ENCODE data around the gene KRTAP2-1.
"Not testable (repeated sequence)": the region's sequence is repeated elsewhere in the genome, so short reads cannot be mapped to it uniquely, and the experiment has no call there.

The KRTAP2-1 gene

DNA sequence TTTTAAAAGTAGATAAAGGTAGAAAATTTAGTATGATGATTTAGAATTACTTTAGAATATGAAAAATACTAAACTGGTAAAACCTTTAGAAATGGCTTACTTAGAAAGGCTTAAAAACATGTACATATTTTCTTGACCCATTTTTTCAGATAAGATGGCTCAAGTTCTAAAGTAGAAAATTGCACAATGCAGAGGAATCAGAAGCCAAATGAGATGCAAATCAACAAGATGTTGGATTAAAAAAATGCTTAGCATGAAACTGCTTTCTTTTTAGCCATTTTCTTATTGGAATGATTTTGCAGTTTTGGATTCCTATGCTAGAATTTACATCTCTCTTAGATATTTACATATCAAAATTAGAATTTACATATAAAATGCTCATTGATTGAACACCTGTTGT is 36.7 kb downstream of the KRTAP2-1 start:
- DNase-seq: no peak

DNA sequence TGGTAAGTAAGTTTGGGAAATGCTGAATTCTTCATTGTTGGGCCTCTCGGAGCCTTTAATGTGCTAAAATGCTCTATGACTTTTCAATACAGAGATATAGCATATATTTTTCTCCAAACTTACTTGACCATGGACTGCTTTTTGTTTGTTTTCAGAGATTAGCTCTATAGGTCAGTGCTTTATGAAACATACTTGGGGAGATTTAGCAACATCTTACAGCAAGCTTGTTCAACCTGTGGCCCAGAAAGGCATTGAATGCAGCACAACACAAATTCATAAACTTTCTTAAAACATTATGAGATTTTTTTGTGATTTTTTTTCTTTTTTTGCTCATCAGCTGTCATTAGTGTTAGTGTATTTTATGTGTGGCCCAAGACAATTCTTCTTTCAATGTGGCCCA is 37.2 kb downstream of the KRTAP2-1 start:
- DNase-seq: no peak

DNA sequence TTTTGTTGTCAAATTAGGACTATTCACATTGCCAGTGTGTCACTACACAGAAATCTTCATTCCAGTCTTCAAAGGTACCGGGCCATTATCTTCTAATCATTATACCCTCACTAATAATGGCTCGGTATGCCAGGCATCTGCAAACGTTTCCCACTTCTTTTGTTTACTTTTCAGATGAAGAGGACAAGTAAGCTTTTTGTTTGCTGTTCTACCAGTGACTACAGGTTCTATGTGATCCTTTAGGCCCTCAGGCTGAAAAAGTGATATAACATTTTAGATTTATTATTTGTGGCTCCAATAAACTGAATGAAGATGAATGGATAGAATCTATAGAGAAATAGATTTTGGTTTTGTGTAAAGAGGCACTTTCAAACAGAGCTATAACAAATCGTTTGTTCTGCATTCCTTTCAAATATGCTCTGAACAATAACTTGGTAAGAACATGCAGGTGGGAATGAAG is 37.8 kb downstream of the KRTAP2-1 start:
- DNase-seq: no peak

DNA sequence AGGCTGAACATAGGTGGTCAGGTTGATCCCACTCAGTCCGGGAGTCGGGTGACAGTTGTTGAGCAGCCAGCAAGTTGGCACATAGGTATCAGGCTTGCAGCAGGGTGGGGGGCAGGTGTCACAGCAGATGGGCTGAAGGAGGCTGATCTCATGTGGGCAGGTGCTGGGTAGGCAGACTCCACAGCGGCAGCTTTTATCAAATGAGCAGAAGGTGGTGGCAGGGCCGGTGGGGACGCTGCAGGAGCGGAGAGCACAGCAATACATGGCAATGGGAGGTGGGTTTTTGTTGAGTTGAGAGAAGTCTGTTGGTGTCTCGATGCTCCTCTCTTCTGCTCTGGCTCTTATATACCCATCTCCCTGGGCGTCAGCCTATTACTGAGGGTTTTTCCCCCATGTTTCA is 38.3 kb downstream of the KRTAP2-1 start, which contains the start of gene KRTAP3-1:
TSS of gene KRTAP3-1 (minus strand) at position 318 of the 400 bp plus-strand sequence. CDS start at position 264, 54 bp downstream.
- no peak for DNase-seq

DNA sequence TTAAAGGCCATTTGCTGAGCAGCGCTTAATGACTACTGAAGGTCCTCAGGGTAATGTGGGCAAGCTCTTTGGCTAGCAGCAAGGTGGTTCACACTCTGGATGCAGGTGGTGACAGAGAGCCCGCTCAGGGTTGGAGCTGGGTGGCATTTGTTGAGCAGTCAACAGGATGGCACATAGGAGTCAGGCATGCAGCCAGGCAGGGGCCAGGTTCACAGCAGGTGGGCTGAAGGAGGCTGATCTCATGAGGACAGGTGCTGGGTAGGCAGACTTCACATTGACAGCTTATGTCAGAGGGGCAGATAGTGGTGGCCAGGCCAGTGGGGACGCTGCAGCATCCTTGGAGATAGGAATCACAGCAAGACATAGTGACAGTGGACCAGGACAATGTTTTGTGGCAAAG is 42.7 kb downstream of the KRTAP2-1 start:
- DNase-seq: no peak

DNA sequence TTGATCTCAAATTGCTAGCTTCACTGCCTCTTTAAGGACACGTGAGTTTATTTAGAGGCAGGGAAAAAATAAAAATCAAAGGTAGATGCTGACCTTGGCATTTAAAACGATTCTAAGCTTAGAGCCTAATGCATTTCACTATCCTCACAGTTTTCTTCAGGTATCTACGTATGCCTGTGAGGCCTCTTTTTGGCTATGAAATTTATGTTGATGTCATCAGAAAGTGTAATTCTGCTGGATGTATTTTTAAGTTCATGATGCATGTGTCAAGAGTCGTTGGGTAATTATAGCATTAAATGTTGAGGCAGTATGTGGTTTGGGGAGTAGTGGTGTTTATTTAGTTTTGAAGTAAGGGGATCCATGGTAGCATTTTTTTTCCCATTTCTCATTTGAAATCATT is 43.2 kb downstream of the KRTAP2-1 start:
- DNase-seq: no peak

DNA sequence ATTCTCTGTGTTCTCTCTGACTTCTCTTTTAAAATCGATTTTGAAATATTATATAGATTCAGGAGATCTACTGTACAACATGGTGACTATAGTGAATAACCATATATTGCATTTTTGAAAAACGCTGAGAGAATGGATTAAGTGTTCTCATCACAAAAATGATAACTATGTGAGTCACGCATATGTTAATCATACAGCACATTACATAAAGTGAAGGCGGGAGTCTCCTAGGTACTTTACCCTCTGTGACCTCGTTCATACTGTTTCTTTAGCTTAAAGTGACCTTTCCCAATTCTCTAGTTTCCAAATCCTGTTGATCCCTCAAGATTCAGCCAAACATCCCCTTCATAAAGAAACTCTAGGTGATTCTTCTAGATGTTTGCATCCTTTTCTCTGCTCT is 44.3 kb downstream of the KRTAP2-1 start:
- no peak for DNase-seq

DNA sequence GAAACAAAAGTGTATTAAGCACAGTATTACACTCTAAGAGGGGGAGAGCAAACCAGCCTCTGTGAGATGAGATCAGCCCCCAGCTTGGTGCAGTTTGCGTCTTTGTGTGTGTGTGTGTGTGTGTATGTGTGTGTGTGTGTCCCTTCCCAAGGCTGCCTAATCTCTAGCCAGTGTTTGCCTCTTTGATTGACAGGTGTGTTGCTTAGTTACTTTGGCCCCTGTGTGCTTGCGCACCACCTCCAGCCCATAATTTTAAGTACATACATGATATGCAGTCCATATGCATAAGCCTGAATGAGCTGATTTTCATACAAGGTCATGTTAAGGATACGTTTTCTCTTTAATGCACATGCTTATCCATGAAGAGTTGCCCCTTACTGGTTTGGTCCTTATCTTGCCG is 45.3 kb downstream of the KRTAP2-1 start:
- DNase-seq: no peak

DNA sequence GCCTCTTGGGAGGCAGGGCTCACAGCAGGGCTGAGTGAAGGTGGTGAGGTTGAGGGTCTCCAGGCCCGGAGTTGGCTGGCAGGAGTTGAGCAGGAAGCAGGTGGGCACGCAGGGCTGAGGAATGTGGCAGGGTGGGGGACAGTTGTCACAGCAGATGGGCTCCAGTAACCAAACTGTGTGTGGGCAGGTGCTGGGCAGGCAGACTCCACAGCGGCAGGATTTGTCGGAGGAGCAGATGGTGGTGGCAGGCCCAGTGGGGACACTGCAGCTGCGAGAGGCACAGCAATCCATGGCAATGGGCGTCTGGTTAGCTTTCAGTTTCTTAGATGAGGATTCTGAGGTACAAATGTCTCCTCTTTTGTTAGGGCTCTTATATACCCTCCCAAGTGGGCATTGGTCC is 47.6 kb downstream of the KRTAP2-1 start, which contains the start of gene KRTAP3-2:
TSS of gene KRTAP3-2 (minus strand) at position 344 of the 400 bp plus-strand sequence. CDS start at position 291, 53 bp downstream.
- not testable (repeated sequence) for DNase-seq

DNA sequence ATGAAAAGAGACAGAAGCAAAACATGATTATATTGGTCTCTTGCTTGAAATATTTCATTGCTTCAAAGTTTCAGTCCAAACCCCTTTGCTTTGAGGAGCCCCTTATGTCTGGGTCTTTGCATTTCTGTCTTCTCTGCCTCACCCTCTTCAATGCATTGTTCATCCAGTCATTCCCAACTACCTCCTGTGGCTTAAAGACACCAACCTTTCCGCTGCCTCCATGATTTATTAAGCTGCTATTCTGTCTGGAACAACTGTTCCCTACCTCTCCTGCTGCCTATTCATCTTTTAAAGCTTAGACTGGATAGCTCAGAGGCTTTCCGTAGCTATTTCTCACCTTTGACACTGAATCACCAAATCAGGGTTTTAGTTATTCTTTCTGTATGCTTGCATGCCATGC is 49.8 kb downstream of the KRTAP2-1 start:
- no peak for DNase-seq

DNA sequence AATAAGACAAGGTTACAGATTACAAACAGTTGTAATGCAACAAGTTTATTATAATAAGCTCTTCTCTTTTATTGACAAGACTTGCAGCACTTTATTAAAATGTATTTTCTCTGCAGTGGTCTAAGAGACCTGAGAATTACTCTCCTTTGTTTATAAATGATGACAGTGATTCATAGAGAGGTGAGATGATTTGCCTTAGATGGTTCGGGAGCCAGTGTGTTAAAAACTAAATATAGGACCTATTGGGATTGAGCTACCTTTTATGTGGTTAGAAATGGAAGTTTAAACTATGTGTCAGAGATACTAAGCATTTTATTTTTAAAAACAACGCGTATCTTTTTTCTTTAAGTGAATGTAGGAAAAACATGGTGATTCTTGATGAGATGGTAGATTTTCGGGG is 50.3 kb downstream of the KRTAP2-1 start:
- DNase-seq: no peak
